A172 (cell line): ENCODE data around the gene PAQR5. TPM values are rescaled to one million over a fixed set of nuclear protein-coding genes. Genes with fewer than 3 reads are reported as not detected.
"Not testable (repeated sequence)": the region's sequence is repeated elsewhere in the genome, so short reads cannot be mapped to it uniquely, and the experiment has no call there.

Experiments used
- DNase-seq: peaks from one replicate; pipeline ENCODE4 v3.0.0-alpha.2; 2015; ENCODE audit warnings: low spot score
- total RNA-seq: library from RNA; depleted of rRNA; stranded (reverse); fragments of >200 nt; shearing (Covaris generic); gene quantifications from 2 replicates; pipeline ENCODE4 v1.2.3, GENCODE V29; 2014

Gene PAQR5
- total RNA-seq, 1 experiment from 2014 or later = 5.3 TPM

DNA sequence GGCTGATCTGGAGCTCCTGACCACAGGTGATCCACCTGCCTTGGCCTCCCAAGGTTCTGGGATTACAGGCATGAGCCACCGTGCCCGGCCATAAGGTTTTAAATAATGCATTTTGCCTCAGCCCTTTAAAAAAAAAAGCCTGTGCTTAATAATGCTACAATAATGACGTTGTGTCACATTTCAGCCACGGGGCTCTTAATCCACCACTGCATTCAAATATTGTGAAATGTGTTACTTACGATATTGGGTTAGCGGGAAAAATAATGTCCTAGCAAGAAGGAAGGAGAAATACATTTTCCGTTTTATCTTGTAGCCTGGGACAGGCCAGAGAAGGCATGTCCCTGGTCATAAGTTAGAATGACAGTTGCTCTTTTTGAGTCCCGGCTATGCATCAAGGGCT lies 17.6 kb downstream of the PAQR5 start:
- DNase-seq = no peak

- no peak for DNase-seq
Measured at GRCh38 chr15:69317392-69317841, 18.7 kb downstream of the PAQR5 start.

GRCh38 chr15:69318033-69318432 lies 19.3 kb downstream of the PAQR5 start:
- DNase-seq = no peak

DNA sequence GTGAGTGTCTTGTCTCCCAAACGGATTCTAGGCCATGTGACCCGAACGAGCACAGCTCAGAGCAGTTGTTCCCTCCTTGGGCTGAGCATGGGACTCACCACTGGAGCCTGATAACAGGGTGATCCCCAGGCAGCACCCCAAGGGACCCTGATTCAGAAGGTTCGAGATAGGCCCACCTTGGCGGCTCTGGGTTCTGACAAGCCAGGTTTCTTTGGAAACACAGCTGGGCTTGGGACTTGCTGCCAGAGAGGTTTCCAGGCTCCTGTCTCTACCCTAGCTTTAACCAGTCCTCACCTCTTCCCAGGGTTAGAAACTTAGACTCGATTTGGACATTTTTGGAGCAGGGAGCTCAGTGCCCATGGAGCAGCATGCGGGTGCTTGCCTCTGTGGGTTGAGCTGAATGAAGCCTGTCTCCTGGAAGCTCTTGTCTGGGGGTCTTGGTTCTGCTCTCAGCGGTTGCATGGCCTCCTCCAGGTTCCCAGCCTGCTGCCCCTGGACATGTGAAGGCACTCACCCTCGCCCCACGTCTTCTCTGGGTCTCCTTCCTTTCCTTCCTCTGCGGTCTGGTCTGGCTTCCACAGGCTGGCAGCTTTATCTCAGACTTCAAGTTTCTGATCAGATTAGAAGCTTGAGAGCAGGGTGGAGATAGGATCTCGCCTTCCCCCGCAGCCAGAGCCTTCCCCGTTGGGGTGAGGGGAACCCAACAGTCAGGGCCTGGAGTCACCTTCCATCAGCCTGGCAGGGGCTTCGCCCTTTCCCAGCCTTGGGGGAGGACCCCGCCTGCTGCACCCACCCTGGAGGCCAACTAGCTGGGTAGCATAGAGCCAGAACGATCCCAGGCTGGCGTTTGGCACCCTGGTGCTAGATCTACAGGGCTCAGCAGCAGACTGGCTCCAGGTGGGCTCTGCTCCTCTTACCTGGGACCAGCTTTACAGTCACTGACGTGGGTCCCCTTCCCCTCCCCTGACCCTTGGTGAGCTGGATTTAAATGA lies 21.0 kb downstream of the PAQR5 start:
- no peak for DNase-seq

- DNase-seq = no peak
Measured at GRCh38 chr15:69320977-69321554, 22.4 kb downstream of the PAQR5 start.

DNA sequence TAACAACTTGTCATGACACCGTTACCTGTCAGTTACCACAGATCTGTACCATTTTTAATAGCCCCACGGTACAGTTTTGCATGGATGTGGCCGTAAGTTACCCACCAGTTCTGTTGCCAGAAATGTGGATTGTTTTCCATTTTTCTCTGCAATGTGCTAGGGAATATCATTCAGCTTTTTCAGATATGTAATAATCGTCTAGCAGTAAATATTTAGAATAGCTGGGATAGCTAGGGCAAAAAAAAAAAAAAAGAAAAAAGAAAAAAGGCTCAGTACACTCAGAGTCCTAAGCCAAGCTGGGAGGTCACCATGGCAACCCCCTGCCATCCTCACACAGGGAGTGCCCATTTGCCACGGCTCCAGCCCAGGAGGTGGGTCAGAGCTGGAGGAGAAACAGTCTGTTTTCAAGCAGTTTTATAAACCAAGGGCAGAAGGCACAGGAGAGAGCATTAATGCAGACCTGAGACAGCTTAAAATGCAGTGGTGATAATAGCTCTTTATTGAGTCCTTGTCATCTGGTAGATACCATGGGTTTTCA lies 25.2 kb downstream of the PAQR5 start:
- no peak for DNase-seq

GRCh38 chr15:69324565-69324964 lies 25.9 kb downstream of the PAQR5 start:
- DNase-seq = no peak

- no peak for DNase-seq
Measured at GRCh38 chr15:69325456-69325971, 26.8 kb downstream of the PAQR5 start.

DNA sequence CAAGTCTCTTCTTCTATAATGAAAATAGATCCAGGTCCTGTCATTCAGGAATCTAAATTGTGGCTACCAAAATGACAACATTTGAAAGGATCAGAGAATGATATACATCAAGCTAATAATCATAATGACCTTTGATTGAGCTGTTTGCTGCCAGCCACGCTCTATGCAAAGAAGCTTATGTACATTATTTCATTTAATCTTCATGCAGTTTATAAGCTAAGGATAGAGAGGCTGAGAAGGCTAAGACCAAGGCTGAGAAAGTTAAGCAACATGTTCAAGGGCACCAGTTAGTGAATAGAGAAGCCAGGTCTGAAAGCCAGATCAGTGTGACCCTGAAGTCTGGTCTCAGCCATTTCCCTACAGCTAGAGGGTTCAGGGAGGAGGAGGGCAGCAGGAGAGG lies 29.4 kb downstream of the PAQR5 start:
- DNase-seq = no peak

- DNase-seq = no peak
Measured at GRCh38 chr15:69328739-69329138, 30.0 kb downstream of the PAQR5 start.

GRCh38 chr15:69337138-69337537 lies 38.4 kb downstream of the PAQR5 start:
- DNase-seq = peak; percentile 54

GRCh38 chr15:69338535-69339213 lies 40.0 kb downstream of the PAQR5 start:
- peak; percentile 76 for DNase-seq

DNA sequence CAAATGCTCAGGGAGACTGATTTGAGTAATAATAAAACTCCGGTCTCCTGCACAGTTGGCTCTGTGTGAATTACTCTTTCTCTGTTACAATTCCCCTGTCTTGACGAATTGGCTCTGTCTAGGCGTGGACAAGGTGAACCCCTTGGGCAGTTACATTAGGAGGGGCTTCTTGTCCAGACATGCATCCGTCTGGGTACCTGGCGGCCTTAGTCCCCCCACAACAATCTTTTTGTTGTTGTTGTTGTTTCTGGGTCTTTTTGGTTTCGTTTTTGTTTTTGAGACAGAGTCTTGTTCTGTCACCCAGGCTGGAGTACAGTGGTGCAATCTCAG lies 40.5 kb downstream of the PAQR5 start:
- not testable (repeated sequence) for DNase-seq

DNA sequence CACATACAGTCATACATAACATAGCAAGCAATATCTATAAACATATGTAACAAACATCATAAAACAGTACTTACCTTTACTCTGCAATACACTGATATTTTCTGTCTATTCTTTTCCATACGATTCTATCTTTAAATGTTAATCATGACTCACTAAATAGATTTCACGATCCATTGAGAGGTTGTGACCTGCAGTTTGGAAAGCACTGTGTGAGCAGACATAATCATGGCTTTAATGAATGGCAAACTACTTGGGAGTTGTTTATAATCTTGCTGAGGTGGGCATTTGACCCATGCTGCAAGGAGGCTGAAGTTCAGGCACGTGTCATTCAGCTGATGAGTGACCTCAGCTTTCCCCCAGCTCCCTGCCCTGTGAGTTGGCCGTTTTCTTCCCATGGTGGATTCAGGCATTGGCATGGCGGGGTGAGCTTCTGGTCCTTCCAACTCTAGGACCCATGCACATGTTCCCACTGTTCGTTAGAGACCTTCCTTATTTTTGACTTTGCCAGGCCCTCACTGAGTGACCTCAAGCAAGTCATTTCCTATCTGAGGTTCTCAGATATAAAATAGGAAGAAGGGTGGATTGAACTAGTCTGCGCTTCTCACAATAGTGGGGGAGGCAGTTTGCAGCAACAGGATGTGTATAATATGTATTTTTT lies 41.7 kb downstream of the PAQR5 start:
- no peak for DNase-seq

- no peak for DNase-seq
Measured at GRCh38 chr15:69341356-69341755, 42.6 kb downstream of the PAQR5 start.

DNA sequence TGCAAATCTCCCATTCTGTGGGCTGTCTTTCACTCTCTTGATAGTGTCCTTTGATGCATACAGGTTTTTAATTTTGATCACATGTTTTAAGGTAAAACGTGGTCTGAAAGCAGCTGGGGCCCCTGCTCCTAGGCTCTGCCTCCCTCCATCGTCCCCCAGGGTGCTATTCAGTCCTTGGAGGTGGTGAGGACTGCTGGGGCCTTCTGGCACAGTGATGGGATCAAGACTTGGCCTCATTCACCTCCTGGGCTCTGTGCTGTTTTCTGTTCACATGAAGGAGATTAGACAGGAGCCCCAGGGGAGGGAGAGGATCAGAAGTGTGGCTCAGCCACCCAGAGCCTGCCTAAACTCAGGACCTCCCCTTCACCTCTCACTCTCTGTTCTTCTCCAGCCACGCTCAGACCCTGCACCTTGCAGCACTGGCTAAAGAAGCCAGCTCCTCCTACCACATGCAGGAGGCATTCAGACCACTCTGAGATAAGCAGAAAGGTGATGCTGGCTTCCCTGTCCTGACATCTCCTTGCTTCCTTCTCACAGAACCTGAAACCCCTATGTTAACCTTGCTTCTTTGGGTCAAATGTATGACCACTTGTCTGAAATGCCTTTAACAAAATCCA lies 43.9 kb downstream of the PAQR5 start:
- DNase-seq = no peak

GRCh38 chr15:69343133-69343532 lies 44.4 kb downstream of the PAQR5 start:
- DNase-seq = no peak

DNA sequence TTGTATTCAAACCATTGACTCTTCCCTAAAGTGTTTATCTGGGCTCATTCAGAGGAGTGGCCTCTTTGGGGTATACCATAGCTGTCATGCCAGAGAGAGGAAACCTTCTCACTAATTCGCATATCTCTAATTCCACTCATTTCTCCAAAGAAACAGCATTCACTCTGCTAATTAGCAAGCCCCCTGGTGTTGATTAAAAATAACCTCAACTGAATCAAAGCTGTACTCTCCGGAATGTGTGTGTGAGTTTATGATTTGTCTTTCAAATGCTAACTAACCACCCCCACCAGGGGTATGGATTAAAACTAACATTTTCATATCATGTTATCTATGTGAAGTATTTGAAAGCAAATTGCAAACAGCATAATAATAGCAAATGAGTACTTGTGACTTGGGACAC lies 45.5 kb downstream of the PAQR5 start:
- DNase-seq = no peak

GRCh38 chr15:69346112-69346511 lies 47.4 kb downstream of the PAQR5 start:
- DNase-seq = no peak

GRCh38 chr15:69351333-69351732 lies 52.6 kb downstream of the PAQR5 start:
- no peak for DNase-seq

GRCh38 chr15:69351884-69352283 lies 53.2 kb downstream of the PAQR5 start:
- DNase-seq = no peak
